HepG2 (cell line): ENCODE measurements around the gene FBXO44. TPM values are rescaled to one million over a fixed set of nuclear protein-coding genes. Genes with fewer than 3 reads are reported as not detected.

Experiments used
- ATAC-seq: fragments of 200-7000 bp; cut with Tn5 transposase; 3 replicates; pipeline ENCODE4 v1.9.1; 2020; ENCODE audit warnings: mild to moderate bottlenecking, moderate library complexity
- BruUV-seq: library from RNA; stranded (reverse); fragments of 400-500 nt; replicated peaks from 2 replicates; lab custom pipeline; 2021; lab: Mats Ljungman, UMichigan
- CTCF ChIA-PET: fragments of 300-600 bp; formaldehyde crosslinking; extraction: SDS; loops from one replicate; lab custom pipeline; 2021; ENCODE audit warnings: low total read pairs, inconsistent platforms, low intra/inter-chr PET ratio; lab: Yijun Ruan, JAX
- POLR2A ChIA-PET: fragments of 350-600 bp; sonication (Branson Sonifier 250); formaldehyde crosslinking; loops from one replicate; lab custom pipeline; 2020; ENCODE audit warnings: antibody characterized with exemption, inconsistent platforms; lab: Yijun Ruan, JAX
- DNase-seq: peaks from one replicate; pipeline ENCODE4 v3.0.0-alpha.2; 2015; ENCODE audit warnings: low spot score
- FAIRE-seq: peaks from 3 replicates; lab custom pipeline; 2011; peaks lifted over from hg19 to GRCh38; lab: Jason Lieb, UNC
- H2AFZ ChIP-seq: one replicate; pipeline ENCODE4 v1.6.1; 2011; ENCODE audit warnings: low read length, inconsistent platforms
- H3K27ac ChIP-seq: fragments of 300-600 bp; 3 replicates; pipeline ENCODE4 v1.8.0; 2011; ENCODE audit warnings: mixed run types, mild to moderate bottlenecking, mixed read lengths, low read length, inconsistent platforms; ENCODE audit not compliant: insufficient read depth; ENCODE audit errors: extremely low read length
- H3K27me3 ChIP-seq, 2 experiments: fragments of 200-600 bp in 1 of 2; 2 replicates in 1 of 2; 3 replicates in 1 of 2; pipeline versions ENCODE4 v1.6.0 to v1.8.0; 2011; ENCODE audit warnings: low read length in 2 of 2, mild to moderate bottlenecking in 2 of 2, moderate library complexity in 2 of 2, inconsistent platforms in 1 of 2; ENCODE audit not compliant: insufficient read depth in 2 of 2, control insufficient read depth in 1 of 2
- H3K36me3 ChIP-seq, 2 experiments: fragments of 200-600 bp in 1 of 2; replicated peaks in 1 of 2; 2 replicates in 1 of 2; 3 replicates in 1 of 2; pipeline versions ENCODE4 v1.5.1 to v1.8.0; 2011; ENCODE audit warnings: low read length in 2 of 2, inconsistent platforms in 1 of 2; ENCODE audit not compliant: insufficient read depth in 2 of 2, control insufficient read depth in 1 of 2
- H3K4me1 ChIP-seq: 2 replicates; pipeline ENCODE4 v1.5.1; 2012; ENCODE audit warnings: low read length, inconsistent platforms; ENCODE audit not compliant: insufficient read depth
- H3K4me2 ChIP-seq: 2 replicates; pipeline ENCODE4 v1.6.0; 2011; ENCODE audit warnings: low read depth, low read length, inconsistent platforms
- H3K4me3 ChIP-seq, 3 experiments: fragments of 200-600 bp in 1 of 3; sonication (generic), shearing (Covaris generic) in 1 of 3; replicated peaks in 1 of 3; 2 replicates each; pipeline ENCODE4 v1.5.1; 2011 to 2016; ENCODE audit warnings: low read length in 3 of 3, inconsistent platforms in 2 of 3, low read depth in 2 of 3, mild to moderate bottlenecking in 2 of 3, control low read depth in 1 of 3, mixed read lengths in 1 of 3; ENCODE audit not compliant: insufficient read depth in 1 of 3
- H3K79me2 ChIP-seq: one replicate; pipeline ENCODE4 v1.6.1; 2011; ENCODE audit warnings: low read length, inconsistent platforms; ENCODE audit not compliant: insufficient read depth
- H3K9ac ChIP-seq: 2 replicates; pipeline ENCODE4 v1.6.0; 2011; ENCODE audit warnings: mild to moderate bottlenecking, low read depth, low read length, inconsistent platforms; ENCODE audit not compliant: insufficient read depth
- H3K9me3 ChIP-seq: 2 replicates; pipeline ENCODE4 v1.5.1; 2012; ENCODE audit warnings: mild to moderate bottlenecking, low read length
- H4K20me1 ChIP-seq: 2 replicates; pipeline ENCODE4 v1.6.0; 2011; ENCODE audit warnings: inconsistent platforms, mild to moderate bottlenecking, low read length, moderate library complexity; ENCODE audit not compliant: insufficient read depth
- ETV5 ChIP-seq: IDR thresholded peaks from 2 replicates; pipeline ENCODE4 v1.6.1; 2018; ENCODE audit warnings: missing biosample characterization, missing genetic modification reagents, inconsistent platforms, borderline replicate concordance
- FOXA1 ChIP-seq, 2 experiments: fragments of 450-650 bp in 1 of 2; sonication (generic) in 1 of 2; formaldehyde crosslinking in 1 of 2; IDR thresholded peaks; 2 replicates each; pipeline versions ENCODE4 v1.4.0 to v1.6.1; 2016 to 2020; ENCODE audit warnings: missing genetic modification reagents in 1 of 2
- MNT ChIP-seq: fragments of 450-650 bp; IDR thresholded peaks from 2 replicates; pipeline ENCODE4 v1.6.1; 2016
- NBN ChIP-seq: fragments of 450-650 bp; conservative IDR thresholded peaks from 2 replicates; pipeline ENCODE4 v1.6.1; 2017
- PHB2 ChIP-seq: fragments of 450-650 bp; IDR thresholded peaks from 2 replicates; pipeline ENCODE4 v1.6.1; 2018; ENCODE audit not compliant: partially characterized antibody
- PRDM4 ChIP-seq: sonication (generic); formaldehyde crosslinking; IDR thresholded peaks from 2 replicates; pipeline ENCODE4 v1.9.0; 2021; ENCODE audit warnings: missing genetic modification reagents, borderline replicate concordance
- TRIM22 ChIP-seq: fragments of 450-650 bp; IDR thresholded peaks from 2 replicates; pipeline ENCODE4 v1.6.1; 2017
- USF2 ChIP-seq, 2 experiments: sonication (generic) in 1 of 2; formaldehyde crosslinking in 1 of 2; IDR thresholded peaks; 2 replicates each; pipeline versions ENCODE4 v1.5.1 to v1.6.1; 2011 to 2020; ENCODE audit warnings: borderline replicate concordance in 1 of 2, low read depth in 1 of 2, low read length in 1 of 2, mild to moderate bottlenecking in 1 of 2, missing genetic modification reagents in 1 of 2, moderate library complexity in 1 of 2
- ZNF282 ChIP-seq: fragments of 450-650 bp; IDR thresholded peaks from 2 replicates; pipeline ENCODE4 v1.6.1; 2018; ENCODE audit not compliant: partially characterized antibody
- ZNF713 ChIP-seq: sonication (generic); formaldehyde crosslinking; IDR thresholded peaks from 2 replicates; pipeline ENCODE4 v1.4.0; 2020; ENCODE audit warnings: mild to moderate bottlenecking, missing genetic modification reagents
- WGBS: methylation state at CpG from one replicate; pipeline ENCODE4 v1.1.6; 2017; ENCODE audit warnings: low lambda C conversion rate; 5-methylcytosine and 5-hydroxymethylcytosine counted together
- in situ Hi-C: cut with HindIII; loops from 2 replicates; pipeline ENCODE4 v1.10.0; 2017; ENCODE audit warnings: low pct_unique_long_range_greater_than_20kb; ENCODE audit not compliant: extremely low pct_ligation_motif_present
- intact Hi-C: fragments of 100-400 bp; cut with micrococcal nuclease; formaldehyde crosslinking; loops from one replicate; pipeline ENCODE4 v1.10.0; 2022; ENCODE audit not compliant: unreplicated experiment
- polyA plus RNA-seq, 8 experiments: library from polyadenylated mRNA; depleted of rRNA in 3 of 8; stranded (reverse) in 7 of 8; unstranded in 1 of 8; fragments of >200 nt; fragmentation: Illumina TruSeq in 4 of 8; extraction: Trizol in 4 of 8; gene quantifications; 2 replicates each; pipeline versions ENCODE4 v1.2.1 to v1.2.3, GENCODE V29; 2011 to 2016; ENCODE audit warnings: low read depth in 4 of 8, missing spikeins in 1 of 8, mixed read lengths in 1 of 8; ENCODE audit not compliant: insufficient read depth in 1 of 8
- total RNA-seq, 5 experiments: library from RNA; depleted of rRNA; stranded (reverse); fragments of >200 nt; fragmentation: Illumina TruSeq; extraction: Trizol; gene quantifications; 2 replicates each; pipeline ENCODE4 v1.2.3, GENCODE V29; 2016; ENCODE audit warnings: low read depth in 1 of 5

FBXO44 gene
- total and polyA plus RNA-seq, 2 of the 13 experiments (the other 11 are each of a cell fraction or from before 2014, with no cell fraction given): 22.4 to 27.9 TPM

GRCh38 chr1:11701551-11701961 lies 46.9 kb downstream of the FBXO44 start (continued):
- TF ChIP-seq PRDM4 (CRISPR knock-in tag) (no peak), NBN (no peak)
- TF ChIP-seq, all 625 proteins: peak for 0

- BruUV-seq: no TSS peak
Measured at GRCh38 chr1:11701981-11702803, 47.5 kb downstream of the FBXO44 start.

More at GRCh38 chr1:11701981-11702803, 47.5 kb downstream of the FBXO44 start:
- H3K4me3 ChIP-seq: no peak overlapping the region
- no peaks in the 10 kb centered on the region for H3K36me3 ChIP-seq
- WGBS: 44% methylated on average over 15 of the region's 15 CpGs
- ATAC-seq (no peak), FAIRE-seq (no peak), DNase-seq (no peak)
- H3K4me2 ChIP-seq: no peak overlapping the region
- in situ Hi-C loops: no loop called here
- no peaks in the 10 kb centered on the region for H3K79me2 ChIP-seq
- H3K27ac ChIP-seq: no peak overlapping the region
- no peaks in the 10 kb centered on the region for H4K20me1 ChIP-seq
- H3K27me3 ChIP-seq: peaks cover 18 to 76% of the 10 kb centered on the region in 2 experiments
- POLR2A ChIA-PET: no interaction called here
- H2AFZ ChIP-seq: no peak overlapping the region
- CTCF ChIA-PET: no interaction called here
- no peak overlapping the region for H3K9ac ChIP-seq
- TF ChIP-seq TRIM22 (peak; percentile 73; the same call in 1 of the 2 replicates), ETV5 (CRISPR knock-in tag) (no peak), MNT (peak; percentile 89), USF2 (IDR thresholded peaks at IDR 0.05; ENCODE audit: low read depth, low read length) (no peak), USF2 (CRISPR knock-in tag; IDR thresholded peaks at IDR 0.05; ENCODE audit: borderline replicate concordance) (no peak), PHB2 (peak; percentile 24), FOXA1 (IDR thresholded peaks at IDR 0.05) (0 out of 2 replicates have a peak, but pooled peaks have one; percentile 19), FOXA1 (CRISPR knock-in tag; IDR thresholded peaks at IDR 0.05) (no peak), ZNF713 (CRISPR knock-in tag) (no peak), ZNF282 (peak; percentile 20)
- intact Hi-C loops: no loop called here
- H3K4me1 ChIP-seq: peaks cover under 1% of the 10 kb centered on the region
- H3K9me3 ChIP-seq: no peaks in the 10 kb centered on the region
